ENCODE data around the gene PI4KA.

GRCh38 chr22:20775342-20775895 is 83.2 kb downstream of the PI4KA start:
- TF ChIP-seq POLR2AphosphoS5 (IDR thresholded peaks at IDR 0.05; ENCODE audit: low read depth, low read length) = no peak
- TF ChIP-seq, protein P1, sequence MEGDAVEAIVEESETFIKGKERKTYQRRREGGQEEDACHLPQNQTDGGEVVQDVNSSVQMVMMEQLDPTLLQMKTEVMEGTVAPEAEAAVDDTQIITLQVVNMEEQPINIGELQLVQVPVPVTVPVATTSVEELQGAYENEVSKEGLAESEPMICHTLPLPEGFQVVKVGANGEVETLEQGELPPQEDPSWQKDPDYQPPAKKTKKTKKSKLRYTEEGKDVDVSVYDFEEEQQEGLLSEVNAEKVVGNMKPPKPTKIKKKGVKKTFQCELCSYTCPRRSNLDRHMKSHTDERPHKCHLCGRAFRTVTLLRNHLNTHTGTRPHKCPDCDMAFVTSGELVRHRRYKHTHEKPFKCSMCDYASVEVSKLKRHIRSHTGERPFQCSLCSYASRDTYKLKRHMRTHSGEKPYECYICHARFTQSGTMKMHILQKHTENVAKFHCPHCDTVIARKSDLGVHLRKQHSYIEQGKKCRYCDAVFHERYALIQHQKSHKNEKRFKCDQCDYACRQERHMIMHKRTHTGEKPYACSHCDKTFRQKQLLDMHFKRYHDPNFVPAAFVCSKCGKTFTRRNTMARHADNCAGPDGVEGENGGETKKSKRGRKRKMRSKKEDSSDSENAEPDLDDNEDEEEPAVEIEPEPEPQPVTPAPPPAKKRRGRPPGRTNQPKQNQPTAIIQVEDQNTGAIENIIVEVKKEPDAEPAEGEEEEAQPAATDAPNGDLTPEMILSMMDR (IDR thresholded peaks at IDR 0.05) = no peak
- no peak for TF ChIP-seq REST (IDR thresholded peaks at IDR 0.05; ENCODE audit: insufficient read depth in 1 of 2, low read depth in 2 of 2, low read length in 1 of 2)
- TF ChIP-seq SIN3A (IDR thresholded peaks at IDR 0.05; ENCODE audit: borderline replicate concordance, insufficient read depth, low read depth, low read length) = no peak
